WI38 (cell line): ENCODE results near the gene MOCS1.
"Not testable (repeated sequence)": the region's sequence is repeated elsewhere in the genome, so short reads cannot be mapped to it uniquely, and the experiment has no call there.

Experiments
- H3K4me3 ChIP-seq: 2 replicates; pipeline ENCODE4 v1.5.1; 2011; ENCODE audit warnings: low read depth, mild to moderate bottlenecking, control low read depth, low read length
- TF ChIP-seq, protein P1 (sequence below): IDR thresholded peaks from 2 replicates; pipeline ENCODE4 v1.5.1; 2012; ENCODE audit warnings: low read depth, mild to moderate bottlenecking, control low read depth, low read length

MOCS1 gene

DNA sequence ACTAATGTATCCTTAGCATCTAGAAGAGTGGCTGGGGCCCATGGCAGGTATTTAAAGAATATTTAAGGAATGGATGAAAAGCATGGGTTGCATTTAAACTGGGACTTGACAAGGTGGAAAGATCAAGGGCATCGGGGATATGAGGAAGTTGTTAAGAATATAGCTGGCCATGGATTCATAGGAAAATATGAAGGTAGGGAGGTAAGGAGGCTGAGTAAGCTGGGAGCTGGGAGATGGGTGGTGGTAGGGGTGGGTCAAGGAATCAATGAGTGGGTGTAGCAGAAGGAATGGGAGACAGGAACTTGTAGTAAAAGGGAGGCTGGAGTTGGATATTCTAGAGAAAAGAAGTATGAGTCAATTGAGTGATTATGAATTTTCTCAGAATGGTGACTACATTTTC, 44.0 kb upstream of the MOCS1 start:
- H3K4me3 ChIP-seq = no peak overlapping the region
- TF ChIP-seq, protein P1, sequence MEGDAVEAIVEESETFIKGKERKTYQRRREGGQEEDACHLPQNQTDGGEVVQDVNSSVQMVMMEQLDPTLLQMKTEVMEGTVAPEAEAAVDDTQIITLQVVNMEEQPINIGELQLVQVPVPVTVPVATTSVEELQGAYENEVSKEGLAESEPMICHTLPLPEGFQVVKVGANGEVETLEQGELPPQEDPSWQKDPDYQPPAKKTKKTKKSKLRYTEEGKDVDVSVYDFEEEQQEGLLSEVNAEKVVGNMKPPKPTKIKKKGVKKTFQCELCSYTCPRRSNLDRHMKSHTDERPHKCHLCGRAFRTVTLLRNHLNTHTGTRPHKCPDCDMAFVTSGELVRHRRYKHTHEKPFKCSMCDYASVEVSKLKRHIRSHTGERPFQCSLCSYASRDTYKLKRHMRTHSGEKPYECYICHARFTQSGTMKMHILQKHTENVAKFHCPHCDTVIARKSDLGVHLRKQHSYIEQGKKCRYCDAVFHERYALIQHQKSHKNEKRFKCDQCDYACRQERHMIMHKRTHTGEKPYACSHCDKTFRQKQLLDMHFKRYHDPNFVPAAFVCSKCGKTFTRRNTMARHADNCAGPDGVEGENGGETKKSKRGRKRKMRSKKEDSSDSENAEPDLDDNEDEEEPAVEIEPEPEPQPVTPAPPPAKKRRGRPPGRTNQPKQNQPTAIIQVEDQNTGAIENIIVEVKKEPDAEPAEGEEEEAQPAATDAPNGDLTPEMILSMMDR = no peak

DNA sequence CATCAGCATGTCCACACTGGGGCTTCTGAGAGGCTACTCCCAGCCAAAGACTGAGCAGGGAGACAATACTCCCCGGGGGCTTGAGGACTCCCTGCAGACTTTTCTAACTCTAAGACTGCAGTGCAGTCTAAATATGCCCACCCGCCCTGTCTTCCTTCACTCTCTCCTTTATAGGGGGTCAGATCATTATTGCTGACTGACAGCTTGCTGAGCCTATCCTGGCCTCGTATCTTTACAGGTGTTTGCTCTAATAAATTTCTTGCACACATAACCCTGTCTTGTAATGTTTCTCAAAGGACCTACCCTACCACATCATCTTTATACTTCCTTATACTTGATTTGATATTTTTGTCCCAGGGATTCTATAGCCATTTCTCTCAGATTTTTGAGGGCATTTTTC, 39.4 kb upstream of the MOCS1 start:
- TF ChIP-seq, protein P1 = no peak
- no peak overlapping the region for H3K4me3 ChIP-seq

DNA sequence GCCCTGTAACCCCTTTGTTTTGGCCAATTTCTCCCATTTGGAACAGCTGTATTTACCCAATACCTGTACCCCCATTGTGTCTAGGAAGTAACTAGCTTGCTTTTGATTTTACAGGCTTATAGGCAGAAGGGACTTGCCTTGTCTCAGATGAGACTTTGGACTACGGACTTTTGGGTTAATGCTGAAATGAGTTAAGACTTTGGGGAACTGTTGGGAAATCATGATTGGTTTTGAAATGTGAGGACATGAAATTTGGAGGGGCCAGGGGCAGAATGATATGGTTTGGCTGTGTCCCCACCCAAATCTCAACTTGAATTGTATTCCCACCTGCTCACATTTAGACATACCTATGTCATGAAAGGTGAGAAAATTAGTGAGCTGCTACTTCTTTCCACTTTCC, 38.5 kb upstream of the MOCS1 start:
- not testable (repeated sequence) for H3K4me3 ChIP-seq

DNA sequence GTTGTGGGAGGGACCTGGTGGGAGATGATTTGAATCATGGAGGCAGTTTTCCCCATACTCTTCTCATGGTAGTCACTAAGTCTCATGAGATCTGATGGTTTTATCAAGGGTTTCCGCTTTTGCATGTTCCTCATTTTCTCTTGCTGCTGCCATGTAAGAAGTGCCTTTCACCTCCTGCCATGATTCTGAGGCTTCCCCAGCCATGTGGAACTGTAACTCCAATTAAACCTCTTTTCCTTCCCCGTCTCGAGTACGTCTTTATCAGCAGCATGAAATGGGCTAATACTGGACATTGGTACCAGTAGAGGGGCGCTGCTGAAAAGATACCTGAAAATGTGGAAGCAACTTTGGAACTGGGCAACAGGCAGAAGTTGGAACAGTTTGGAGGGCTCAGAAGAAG, 36.9 kb upstream of the MOCS1 start:
- not testable (repeated sequence) for H3K4me3 ChIP-seq

DNA sequence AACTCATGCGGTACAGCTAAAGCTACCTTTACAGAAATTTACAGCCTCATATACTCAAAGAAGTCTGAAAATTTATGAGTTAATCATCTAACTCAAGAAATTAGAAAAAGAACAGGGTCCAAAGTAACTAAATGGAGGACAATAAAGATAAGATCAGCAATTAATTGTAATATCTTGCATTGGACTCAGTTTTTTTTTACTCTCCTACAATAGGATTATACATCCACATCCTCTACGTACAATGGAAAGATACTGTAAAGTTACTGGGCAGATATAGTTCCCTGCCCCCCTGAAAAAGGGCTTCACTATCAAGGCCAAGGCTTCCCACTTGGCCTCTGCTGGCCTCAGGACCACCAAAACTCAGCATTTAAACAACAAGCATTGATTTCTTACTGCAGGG, 31.5 kb upstream of the MOCS1 start:
- TF ChIP-seq, protein P1 = no peak

DNA sequence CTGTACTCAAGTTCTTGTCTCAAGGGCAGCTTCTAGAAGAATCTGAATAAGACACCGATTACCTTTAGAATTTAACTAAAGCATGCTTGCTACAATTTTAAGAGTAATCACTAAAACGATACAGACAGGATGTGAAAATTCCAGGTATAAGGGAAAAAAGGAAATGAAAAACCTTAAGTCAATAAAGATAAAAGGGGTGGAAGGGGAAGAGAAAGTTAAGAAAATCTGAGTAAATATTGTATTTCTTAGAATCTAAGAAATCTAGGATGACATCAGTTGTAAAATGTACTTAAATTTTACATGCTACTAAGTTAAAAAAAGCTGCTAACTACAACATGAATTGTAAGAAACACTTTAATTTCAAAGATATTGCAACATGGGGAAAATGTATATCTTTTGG, 30.3 kb upstream of the MOCS1 start:
- H3K4me3 ChIP-seq = no peak overlapping the region
- TF ChIP-seq, protein P1 = no peak

More for the DNA sequence above, 31.5 kb upstream of the MOCS1 start:
- no peak overlapping the region for H3K4me3 ChIP-seq

DNA sequence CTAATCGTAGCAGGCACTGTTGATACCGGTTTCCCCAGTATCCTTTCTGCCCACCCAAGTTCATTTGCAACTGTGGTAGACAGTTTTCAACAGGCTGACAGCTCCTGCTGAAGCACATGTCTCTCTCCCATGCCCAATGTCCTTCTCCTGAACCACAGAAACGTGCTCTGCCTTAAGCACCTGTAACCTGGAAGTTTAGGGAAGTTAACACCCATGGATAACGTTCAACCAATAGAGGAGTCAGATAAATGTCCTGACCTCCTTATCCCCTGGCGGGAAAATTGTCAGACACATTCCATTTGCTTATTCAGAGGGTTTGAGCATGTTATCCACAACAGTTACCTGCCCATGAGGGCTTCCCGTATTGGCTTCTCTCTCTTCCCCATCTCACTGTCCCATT, 29.8 kb upstream of the MOCS1 start:
- TF ChIP-seq, protein P1 = no peak
- H3K4me3 ChIP-seq = no peak overlapping the region

DNA sequence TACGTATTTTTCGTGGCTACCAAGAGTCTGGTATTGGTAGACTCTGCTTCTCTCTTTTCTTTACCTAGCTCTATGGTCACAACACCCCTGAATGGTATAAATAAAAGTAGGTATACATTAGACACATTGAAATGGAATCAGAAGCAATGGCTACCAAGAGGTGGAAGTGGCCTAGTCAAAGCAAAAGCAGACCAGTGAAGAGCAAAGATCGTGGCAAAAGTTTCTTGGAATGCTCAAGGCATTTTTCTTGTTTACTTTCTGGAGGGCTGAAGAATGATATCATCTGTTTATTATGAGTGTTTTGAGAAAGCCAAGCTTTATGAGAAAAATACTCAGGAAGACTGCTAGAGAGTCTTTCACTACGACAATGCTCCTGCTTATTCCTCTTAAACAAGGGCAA, 28.6 kb upstream of the MOCS1 start:
- no peak overlapping the region for H3K4me3 ChIP-seq
- TF ChIP-seq, protein P1 = no peak

DNA sequence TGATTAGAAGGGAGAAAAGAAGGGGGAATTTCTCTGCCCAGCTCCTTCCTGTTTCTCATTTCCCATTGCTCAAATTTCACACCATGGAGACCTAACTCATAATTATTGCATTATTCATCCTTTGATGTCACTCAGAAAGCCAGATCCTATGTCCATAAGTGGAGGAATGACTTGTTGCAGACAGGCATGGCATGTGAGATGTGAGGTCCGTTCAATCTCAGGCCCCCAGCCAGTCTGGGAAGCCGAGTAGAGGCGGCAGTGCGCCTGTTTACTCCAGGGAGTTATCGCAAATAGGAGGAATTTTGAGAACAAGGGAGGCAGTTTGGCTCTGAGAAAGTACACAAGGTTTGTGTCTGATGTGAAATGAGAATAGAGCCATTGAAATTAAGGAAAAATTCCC, 26.9 kb upstream of the MOCS1 start:
- TF ChIP-seq, protein P1 = no peak

More for the DNA sequence above, 26.9 kb upstream of the MOCS1 start:
- no peak overlapping the region for H3K4me3 ChIP-seq
